T-helper 9 cell (primary cell): ENCODE results near the gene SDF2L1.
A peak's percentile ranks its signal among the peaks of the same experiment; 100 is the strongest.

ENCODE experiments used
- DNase-seq: peaks from one replicate; pipeline ENCODE4 v3.0.0-alpha.2; 2020

SDF2L1 gene

DNA sequence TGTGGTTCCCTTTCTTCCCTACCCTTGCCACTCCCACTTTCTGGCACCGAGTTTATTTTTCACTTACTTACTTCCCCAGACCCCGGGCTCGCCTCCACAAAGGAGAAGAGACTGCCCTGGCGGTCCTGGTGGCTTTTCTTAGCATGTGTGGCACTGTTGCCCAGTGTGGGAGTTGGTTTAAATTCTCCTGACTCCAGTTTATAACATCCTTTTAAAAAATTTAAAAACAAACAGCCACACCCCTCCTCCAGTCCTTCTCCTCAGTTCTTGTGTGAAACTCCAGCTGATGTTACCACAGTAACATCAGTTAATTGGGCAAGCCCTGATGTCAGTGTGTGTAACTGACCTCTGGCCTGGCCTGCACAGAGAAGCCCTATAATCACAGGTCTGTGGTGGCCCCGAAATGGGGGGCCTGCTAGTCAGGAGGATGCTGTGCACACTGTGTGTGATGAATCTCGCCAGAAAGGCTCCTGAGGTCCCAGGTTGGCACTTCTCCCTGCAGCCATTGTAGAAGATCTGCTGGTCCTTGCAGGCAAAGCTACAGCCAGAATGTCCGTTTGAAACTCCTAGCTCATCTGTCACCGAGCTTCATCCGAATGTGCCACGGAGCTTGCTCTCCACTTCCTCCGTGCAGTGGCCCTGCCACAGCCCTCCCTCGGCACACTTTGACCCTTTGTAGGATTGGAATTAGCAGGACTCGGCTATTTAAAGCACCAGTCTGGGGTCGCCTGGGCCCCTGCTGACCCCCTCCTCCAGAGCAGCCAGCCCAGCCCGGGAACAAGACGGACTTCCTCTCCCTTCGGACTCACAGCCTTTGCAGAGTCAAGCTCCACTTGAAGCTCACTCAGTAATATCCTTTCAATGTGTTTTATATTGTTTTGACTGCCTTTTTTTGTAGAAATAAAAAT, 19.8 kb upstream of the SDF2L1 start:
- DNase-seq, result no peak

DNA sequence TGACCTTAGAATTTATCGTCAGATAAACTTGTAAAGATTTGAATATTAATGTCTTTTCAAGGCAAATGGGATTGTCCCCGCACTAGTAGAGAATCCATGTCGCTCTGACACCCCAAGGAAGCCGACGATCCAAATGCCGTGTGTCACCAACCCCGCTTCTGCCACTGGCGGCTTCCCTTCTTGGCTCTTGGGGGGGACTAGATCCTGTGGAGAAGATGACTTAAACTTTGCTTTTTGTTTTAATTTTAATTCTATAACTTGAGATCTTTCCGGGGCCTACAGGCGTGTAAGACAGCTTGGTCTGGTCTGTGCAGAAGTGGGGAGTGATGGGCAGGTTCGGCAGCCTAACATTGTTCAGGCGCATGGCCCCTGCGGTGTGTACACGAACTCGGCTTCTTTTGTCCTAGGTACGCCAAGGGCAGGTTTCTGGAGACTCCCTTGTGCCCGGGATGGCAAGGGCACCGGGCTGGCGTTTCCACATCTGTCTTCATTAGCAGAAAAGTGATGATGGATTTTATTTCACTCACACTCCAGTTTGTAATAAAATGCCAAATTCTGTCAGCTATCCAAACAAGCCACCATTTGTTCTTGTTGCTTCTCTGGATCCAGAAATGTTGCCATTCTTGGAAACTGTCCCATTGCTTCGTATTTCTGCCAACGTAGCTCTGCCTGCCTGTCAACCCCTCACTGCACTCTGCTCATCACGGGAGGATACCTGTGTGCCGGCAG, 19.0 kb upstream of the SDF2L1 start:
- DNase-seq, result no peak

DNA sequence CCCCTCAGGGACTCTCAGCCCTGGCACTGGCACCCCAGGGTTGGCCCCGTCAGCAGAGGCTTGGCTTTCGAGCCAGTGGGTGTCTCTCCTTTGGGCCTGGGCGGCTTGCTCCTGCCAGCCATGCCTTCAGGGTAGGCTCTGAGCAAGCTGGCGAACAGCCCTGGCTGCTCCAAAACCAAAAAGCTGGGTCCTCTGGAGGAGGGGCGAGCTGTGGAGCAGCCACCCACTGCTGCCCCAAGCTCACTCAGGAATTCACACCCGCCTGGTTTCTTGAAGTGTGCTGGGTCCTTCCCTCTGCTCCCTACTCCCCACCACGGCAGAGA, 18.5 kb upstream of the SDF2L1 start:
- DNase-seq, result no peak

GRCh38 chr22:21624120-21624879, 17.8 kb upstream of the SDF2L1 start:
- DNase-seq, result peak; percentile 41

DNA sequence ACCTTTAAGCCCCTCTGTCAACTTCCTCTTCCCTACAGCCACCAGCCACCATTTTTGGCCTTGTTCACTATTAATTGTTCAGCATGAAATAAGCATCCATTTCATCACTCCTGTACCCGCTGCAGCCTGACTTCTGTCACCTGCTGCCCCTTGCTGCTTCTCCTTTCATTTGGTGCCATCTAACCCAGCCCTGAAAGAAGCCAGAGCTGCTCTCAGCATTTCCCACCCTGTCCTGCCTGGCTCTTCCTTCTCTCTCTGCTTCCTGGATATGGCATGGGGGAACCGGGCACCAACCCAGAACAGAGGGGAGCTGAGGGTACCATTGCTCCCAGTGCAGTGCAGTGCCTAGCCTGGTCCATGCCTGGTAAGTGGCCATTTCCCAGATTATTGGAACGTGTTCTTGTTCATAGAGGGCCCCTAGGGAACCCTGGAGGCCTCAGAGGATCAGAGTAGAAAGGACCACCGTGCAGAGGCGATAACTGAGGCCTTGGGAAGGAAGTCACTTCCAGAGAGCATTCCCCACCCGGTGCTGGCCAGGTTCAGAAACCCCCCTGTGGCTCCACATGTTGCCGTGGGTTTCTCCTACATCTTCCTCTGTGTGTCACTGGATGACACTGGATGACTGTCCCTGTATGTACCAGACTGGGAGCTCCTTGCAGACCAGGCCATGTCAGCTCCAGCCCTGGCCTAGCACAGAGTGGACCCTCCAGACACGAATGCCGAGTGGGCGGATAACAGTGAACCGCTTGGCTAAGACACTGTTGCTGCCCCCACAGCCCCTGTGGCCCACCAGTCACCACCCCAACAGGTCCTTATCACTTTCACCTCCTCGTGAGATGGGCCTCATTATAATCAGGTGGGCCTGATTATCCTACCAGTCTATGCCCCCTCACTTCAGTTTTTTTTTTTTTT, 17.0 kb upstream of the SDF2L1 start:
- DNase-seq, result no peak

DNA sequence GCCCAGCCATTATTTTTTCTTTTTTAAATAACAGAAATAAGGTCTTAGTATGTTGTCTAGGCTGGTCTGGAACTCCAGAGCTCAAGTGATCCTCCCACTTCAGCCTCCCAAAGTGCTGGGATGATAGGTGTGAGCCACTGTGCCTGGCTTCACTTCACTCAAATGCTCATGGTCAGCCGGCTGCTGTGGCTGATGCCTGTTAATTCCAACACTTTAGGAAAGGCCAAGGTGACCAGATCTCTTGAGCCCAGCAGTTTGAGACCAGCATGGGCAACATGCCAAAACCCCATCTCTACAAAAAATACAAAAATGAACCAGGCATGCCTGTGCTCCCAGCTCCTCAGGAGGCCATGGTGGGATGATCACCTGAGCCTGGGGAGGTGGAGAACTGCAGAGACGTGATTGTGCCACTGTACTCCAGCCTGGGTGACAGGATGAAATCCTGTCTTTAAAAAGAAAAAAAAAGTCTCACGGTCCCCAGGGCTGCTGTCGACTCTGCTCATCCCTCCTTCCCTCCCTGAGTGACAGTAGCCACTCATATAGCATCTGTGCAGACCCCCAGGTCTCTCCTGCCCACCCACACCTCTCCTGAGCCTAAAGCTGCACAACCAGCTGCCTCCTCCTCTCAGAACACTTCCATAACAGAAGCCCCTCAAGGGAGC, 15.9 kb upstream of the SDF2L1 start:
- DNase-seq, result no peak

GRCh38 chr22:21626735-21627469, 15.2 kb upstream of the SDF2L1 start:
- DNase-seq, result no peak

DNA sequence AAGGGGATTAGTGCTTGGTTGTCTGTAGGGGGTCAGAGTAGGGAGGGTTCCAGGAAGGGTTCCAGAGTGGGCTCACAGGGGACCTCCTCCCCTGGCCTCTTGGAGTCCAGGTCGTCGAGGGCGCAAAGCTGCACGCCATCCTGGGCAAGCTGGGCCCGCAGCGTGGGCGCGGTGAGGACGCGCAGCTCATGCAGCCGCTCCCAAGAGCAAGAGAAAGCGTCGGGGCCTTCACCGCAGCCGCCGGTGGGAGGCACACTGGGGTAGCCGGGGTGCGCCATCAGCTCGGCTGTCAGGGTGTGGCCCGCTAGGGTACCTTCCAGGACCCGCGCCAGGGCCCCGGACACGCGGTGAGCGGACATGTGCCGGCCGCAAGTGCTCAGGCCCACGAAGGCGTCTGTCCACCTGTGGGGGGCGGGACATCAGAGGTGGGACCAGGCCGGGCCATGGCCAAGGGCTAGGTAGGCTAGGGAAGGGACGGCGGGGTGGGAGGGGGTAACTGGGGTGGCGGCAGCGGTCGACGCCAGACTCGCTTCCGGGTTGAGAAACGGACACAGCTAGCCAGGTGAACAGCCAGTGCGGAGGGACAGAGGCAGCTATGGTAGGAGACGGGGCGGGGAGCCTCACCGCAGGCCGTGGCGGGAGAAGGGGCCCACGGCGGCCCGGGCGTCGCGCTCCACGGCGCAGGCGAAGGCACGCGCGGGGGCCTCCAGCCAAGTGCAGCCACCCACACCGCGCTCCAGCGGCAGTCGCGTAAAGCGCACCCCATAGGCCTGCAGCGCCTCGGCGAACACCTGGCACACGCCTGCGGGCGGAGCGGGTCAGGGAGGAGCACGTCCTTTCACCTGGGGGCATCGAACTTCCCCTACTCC, 13.5 kb upstream of the SDF2L1 start:
- no peak for DNase-seq

GRCh38 chr22:21629255-21630149, 12.6 kb upstream of the SDF2L1 start, which contains the start of gene YDJC:
Gene YDJC, minus strand, starts transcription at chr22:21630022. Its CDS starts 8 bp downstream, at chr22:21630014.
- peak; percentile 97 for DNase-seq

DNA sequence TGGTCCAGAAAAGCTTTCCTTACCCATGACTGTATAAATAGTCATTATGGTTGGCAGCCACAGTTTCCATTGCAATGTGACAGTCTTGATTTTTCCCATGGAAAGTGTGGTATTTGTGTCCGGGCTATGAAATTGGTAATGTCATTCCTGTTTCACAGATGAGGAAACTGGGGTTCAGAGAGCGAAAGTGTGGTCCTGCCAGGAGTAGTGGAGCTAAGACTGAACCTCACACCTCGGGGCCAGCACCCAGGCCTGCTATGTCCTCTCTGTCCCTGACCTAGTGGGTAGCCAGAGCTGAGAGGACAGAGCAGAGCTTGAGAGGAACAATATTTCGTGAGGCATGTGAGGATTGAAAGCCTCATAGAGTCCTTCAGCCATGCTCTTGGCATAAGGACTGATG, 11.1 kb upstream of the SDF2L1 start:
- DNase-seq, result no peak

DNA sequence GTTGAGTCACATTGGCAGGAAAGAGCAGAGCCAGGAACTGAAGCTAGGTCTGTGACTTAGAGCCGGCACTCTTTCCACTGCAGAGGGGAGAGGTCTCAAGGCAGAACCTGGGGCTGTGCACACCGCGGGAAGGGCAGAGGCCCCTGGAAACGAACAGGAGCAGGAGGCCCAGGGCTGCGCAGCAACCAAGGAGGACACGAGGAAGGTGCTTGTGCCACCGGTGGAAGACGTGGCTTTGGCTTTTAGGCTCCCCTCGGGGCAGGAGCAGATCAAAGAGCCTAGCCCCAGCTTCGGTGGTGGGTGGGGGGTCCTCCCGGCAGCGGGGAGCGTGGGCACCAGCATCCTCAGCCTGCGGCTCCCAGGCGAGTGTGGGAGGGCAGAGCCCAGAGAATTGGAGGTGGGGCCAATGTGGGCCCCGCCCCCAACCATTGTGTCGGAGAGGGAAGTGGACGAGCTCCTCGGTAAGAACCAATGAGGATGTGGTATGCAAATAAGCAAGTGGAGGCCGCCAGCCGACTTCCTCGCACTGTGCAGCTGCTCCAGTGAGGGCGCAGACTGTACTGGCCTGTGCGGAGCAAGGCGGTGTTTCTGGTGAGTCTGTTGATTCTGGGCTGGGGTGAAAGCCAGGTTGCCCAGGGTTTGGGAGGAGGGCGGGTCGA, 9.7 kb upstream of the SDF2L1 start, which contains the start of gene CCDC116:
TSS of gene CCDC116 (plus strand) at position 524 of the 659 bp plus-strand sequence. CDS start 422 bp downstream, outside the sequence.
- peak; percentile 65 for DNase-seq

DNA sequence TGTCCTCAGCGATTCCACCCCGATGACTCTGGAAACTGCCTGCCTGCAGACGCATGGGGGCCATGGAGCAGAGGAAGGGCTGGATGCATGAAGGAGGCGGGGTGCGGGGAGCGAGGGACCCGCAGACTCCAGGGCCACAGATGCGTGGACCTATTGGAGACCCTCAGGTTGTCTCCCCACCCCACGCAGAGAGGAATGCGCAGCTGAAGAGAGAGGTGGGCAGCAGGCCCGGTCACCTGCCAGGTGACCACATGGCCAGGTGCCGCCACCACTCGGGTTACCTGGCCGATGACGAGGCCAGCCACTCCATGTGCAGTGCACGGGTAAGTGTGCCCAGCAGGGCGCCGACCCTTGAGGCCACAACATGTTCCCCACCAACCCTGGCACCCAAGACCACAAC, 9.2 kb upstream of the SDF2L1 start:
- DNase-seq, result no peak

DNA sequence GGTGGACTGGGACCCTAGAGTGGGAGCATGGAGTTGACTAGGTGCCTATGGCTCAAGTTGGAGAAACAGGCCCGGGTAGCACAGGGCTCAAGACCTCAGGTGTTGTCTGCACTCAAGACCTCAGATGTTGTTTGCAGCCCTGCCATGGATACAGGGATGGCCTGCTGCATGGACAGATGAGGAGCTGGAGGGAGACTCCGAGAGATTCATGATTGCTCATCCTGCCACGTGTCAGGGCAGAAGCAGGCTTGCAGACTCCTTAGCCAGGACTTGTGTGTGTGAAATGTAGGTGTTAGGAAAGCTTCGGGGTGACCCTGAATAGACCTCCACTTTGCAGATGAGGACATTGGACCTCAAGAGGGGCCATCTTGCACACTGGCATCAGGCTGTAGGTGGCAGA, 8.6 kb upstream of the SDF2L1 start:
- no peak for DNase-seq

GRCh38 chr22:21634081-21634480, 8.0 kb upstream of the SDF2L1 start:
- no peak for DNase-seq

DNA sequence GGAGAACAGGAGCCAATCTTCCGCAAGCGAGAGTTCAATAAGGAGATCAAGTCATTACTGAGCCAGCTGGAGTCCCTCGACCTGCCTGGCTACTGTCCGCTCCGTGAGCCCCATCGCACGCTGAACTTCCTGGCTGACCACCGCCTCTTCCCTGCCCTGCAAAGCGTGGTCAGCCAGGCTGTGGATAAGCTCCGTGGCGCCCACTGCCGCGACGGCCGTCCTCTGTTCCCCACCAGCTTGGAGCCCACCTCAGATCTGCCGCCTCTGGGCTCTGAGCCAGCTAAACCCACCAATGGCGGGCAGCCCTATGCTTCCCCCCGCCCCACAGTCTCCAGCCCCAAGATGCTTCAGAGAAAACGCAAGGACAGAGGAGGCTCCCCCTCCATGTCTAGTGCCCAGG, 7.3 kb upstream of the SDF2L1 start:
- no peak for DNase-seq

DNA sequence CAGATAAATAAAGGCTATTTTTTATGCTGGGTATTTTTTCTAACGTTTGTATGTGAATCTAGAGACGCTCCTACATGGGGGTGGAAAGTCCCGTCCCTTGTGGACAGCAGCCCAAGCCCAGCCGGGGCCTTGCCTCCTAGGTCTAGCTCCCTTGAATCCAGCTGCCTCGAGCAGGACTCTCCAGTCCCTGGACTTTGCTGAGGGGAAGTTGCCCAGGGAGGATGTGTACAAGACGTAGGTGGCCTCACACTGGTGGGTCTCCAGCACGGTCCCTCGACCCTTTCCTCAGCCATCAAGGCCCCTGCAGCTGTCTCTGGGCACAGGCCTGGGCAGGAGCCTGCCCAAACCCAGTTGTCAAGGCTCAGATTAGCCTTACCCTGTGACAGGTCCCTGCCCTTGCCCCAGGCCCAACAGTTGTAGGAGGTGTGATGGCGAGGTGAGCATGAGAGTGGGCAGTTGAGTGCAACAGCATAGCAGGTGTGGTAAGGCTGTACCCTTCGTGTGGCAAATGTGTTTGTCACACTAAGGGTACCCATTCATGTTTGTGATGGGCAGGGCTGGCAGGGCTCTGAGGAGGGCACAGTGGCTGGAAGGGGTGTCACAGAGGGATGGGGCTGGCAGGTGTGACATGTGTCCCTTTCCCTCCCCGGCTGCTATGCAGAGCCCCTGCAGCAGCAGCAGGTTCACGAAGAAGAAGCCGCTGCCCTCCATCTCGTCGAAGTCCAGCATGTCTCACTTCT, 6.2 kb upstream of the SDF2L1 start:
- DNase-seq, result no peak

DNA sequence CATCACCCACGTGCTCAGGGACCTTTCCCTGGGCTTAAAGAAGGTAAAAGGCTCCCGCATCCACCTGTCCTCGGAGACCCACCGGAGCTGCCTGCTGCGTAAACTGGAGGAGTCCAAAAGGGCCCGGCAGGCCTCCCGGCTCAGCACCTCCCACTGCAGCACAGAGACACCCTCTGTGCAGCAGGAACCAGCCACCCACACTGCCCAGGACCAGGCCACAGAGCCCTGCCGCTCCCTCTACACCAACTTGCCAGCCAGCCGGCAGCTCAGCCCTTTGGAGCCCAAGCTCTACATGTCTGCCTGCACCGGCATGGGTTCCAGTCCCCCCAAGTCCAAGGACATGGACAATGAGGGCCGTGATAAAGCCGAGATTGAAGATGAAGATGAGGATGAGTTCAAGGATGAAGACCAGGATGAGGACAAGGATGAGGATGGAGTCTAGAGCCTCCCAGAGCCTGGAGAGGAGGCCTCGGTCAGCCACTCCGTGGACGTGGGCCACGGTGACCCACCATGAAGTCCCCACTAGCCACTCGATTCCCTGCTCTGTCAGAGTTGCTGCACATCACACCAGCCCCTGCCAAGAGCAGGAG, 5.4 kb upstream of the SDF2L1 start:
- DNase-seq, result no peak
